ES-I3 (cell line): Measurements from ENCODE around the gene MTG2.

ENCODE experiments used
- H3K36me3 ChIP-seq: 2 replicates; pipeline ENCODE4 v1.6.1; 2013; ENCODE audit warnings: mild to moderate bottlenecking, low read length, control low read depth, moderate library complexity; ENCODE audit not compliant: insufficient read depth
- H3K4me1 ChIP-seq: 2 replicates; pipeline ENCODE4 v1.6.1; 2013; ENCODE audit warnings: mild to moderate bottlenecking, control low read depth, low read length; ENCODE audit not compliant: insufficient read depth
- H3K9ac ChIP-seq: 2 replicates; pipeline ENCODE4 v1.6.1; 2013; ENCODE audit warnings: low read depth, mild to moderate bottlenecking, low read length, moderate library complexity
- H3K9me3 ChIP-seq: 2 replicates; pipeline ENCODE4 v1.6.1; 2013; ENCODE audit warnings: mild to moderate bottlenecking, low read length, moderate library complexity; ENCODE audit not compliant: control insufficient read depth, insufficient read depth

MTG2 gene

GRCh38 chr20:62182469-62183425 is at the start of gene MTG2:
MTG2 (plus strand) TSS chr20:62183028; CDS start chr20:62193421, 10,393 bp downstream.
- Histone ChIP-seq H3K36me3 (0 out of 2 replicates have a peak, but pooled peaks cover 6% of the 10 kb centered on the region), H3K4me1 (peaks cover 6% of the 10 kb centered on the region), H3K9ac (peak within 1 kb of the TSS; percentile 90), H3K9me3 (no peaks in the 10 kb centered on the region)

GRCh38 chr20:62133051-62133845 is 49.6 kb upstream of the MTG2 start:
- no peaks in the 10 kb centered on the region for H3K4me1 ChIP-seq
- H3K9ac ChIP-seq, result no peak overlapping the region
- H3K9me3 ChIP-seq, result no peaks in the 10 kb centered on the region
- H3K36me3 ChIP-seq, result peaks cover 44% of the 10 kb centered on the region

- peaks cover 45% of the 10 kb centered on the region for H3K36me3 ChIP-seq
- H3K9ac ChIP-seq, result no peak overlapping the region
- no peaks in the 10 kb centered on the region for H3K9me3 ChIP-seq
- no peaks in the 10 kb centered on the region for H3K4me1 ChIP-seq
Measured at GRCh38 chr20:62133864-62134263, 49.0 kb upstream of the MTG2 start.

GRCh38 chr20:62134735-62135231 is 48.0 kb upstream of the MTG2 start:
- H3K9me3 ChIP-seq, result no peaks in the 10 kb centered on the region
- H3K36me3 ChIP-seq, result peaks cover 50% of the 10 kb centered on the region
- no peaks in the 10 kb centered on the region for H3K4me1 ChIP-seq
- no peak overlapping the region for H3K9ac ChIP-seq

- Histone ChIP-seq H3K9me3 (no peaks in the 10 kb centered on the region), H3K36me3 (peaks cover 52% of the 10 kb centered on the region), H3K9ac (no peak overlapping the region), H3K4me1 (no peaks in the 10 kb centered on the region)
Measured at GRCh38 chr20:62135573-62136266, 47.1 kb upstream of the MTG2 start.

- Histone ChIP-seq H3K4me1 (peaks cover 4% of the 10 kb centered on the region; the same call in 1 of the 2 replicates), H3K36me3 (peaks cover 45% of the 10 kb centered on the region), H3K9me3 (no peaks in the 10 kb centered on the region), H3K9ac (no peak overlapping the region)
Measured at GRCh38 chr20:62136283-62137091, 46.3 kb upstream of the MTG2 start.

- H3K9me3 ChIP-seq, result no peaks in the 10 kb centered on the region
Measured at GRCh38 chr20:62137092-62137384, 45.8 kb upstream of the MTG2 start.

GRCh38 chr20:62137478-62138203 is 45.2 kb upstream of the MTG2 start:
- H3K9ac ChIP-seq, result no peak overlapping the region
- H3K36me3 ChIP-seq, result peaks cover 42% of the 10 kb centered on the region
- H3K9me3 ChIP-seq, result no peaks in the 10 kb centered on the region
- H3K4me1 ChIP-seq, result peaks cover 5% of the 10 kb centered on the region

More at GRCh38 chr20:62137092-62137384, 45.8 kb upstream of the MTG2 start:
- H3K36me3 ChIP-seq, result peaks cover 43% of the 10 kb centered on the region
- H3K9ac ChIP-seq, result no peak overlapping the region
- H3K4me1 ChIP-seq, result peaks cover 5% of the 10 kb centered on the region

GRCh38 chr20:62138204-62138543 is 44.7 kb upstream of the MTG2 start:
- no peaks in the 10 kb centered on the region for H3K9me3 ChIP-seq
- H3K36me3 ChIP-seq, result peaks cover 42% of the 10 kb centered on the region
- no peak overlapping the region for H3K9ac ChIP-seq
- peaks cover 5% of the 10 kb centered on the region for H3K4me1 ChIP-seq

- H3K9ac ChIP-seq, result no peak overlapping the region
- peaks cover 5% of the 10 kb centered on the region for H3K4me1 ChIP-seq
- peaks cover 40% of the 10 kb centered on the region for H3K36me3 ChIP-seq
- no peaks in the 10 kb centered on the region for H3K9me3 ChIP-seq
Measured at GRCh38 chr20:62138912-62139311, 43.9 kb upstream of the MTG2 start.

- H3K9ac ChIP-seq, result no peak overlapping the region
- peaks cover 8% of the 10 kb centered on the region for H3K4me1 ChIP-seq
- no peaks in the 10 kb centered on the region for H3K9me3 ChIP-seq
- peaks cover 36% of the 10 kb centered on the region for H3K36me3 ChIP-seq
Measured at GRCh38 chr20:62139636-62140035, 43.2 kb upstream of the MTG2 start.

- Histone ChIP-seq H3K36me3 (peaks cover 28% of the 10 kb centered on the region), H3K4me1 (peaks cover 14% of the 10 kb centered on the region), H3K9me3 (no peaks in the 10 kb centered on the region), H3K9ac (no peak overlapping the region)
Measured at GRCh38 chr20:62141043-62141396, 41.8 kb upstream of the MTG2 start.
